Raji (cell line): ENCODE results near the gene PRKCE.

ENCODE experiments used
- POLR2A ChIP-seq: IDR thresholded peaks from 2 replicates; pipeline ENCODE4 v1.6.1; 2011; ENCODE audit warnings: low read depth, low read length, control low read depth; ENCODE audit not compliant: insufficient read depth

PRKCE gene

GRCh38 chr2:45992021-45992740 lies 340.7 kb downstream of the PRKCE start:
- TF ChIP-seq POLR2A, result no peak

GRCh38 chr2:45992741-45993475 lies 341.4 kb downstream of the PRKCE start:
- no peak for TF ChIP-seq POLR2A

- TF ChIP-seq POLR2A, result no peak
These were observed 342.1 kb downstream of the PRKCE start for GRCh38 chr2:45993476-45993991.

GRCh38 chr2:45994060-45994459 lies 342.6 kb downstream of the PRKCE start:
- TF ChIP-seq POLR2A, result no peak

GRCh38 chr2:46000660-46001059 lies 349.2 kb downstream of the PRKCE start:
- no peak for TF ChIP-seq POLR2A

GRCh38 chr2:46001290-46001689 lies 349.8 kb downstream of the PRKCE start:
- no peak for TF ChIP-seq POLR2A

- TF ChIP-seq POLR2A, result no peak
These were observed 350.4 kb downstream of the PRKCE start for GRCh38 chr2:46001741-46002506.

GRCh38 chr2:46002507-46002883 lies 351.0 kb downstream of the PRKCE start:
- TF ChIP-seq POLR2A, result no peak

GRCh38 chr2:46002947-46003346 lies 351.5 kb downstream of the PRKCE start:
- TF ChIP-seq POLR2A, result no peak

- no peak for TF ChIP-seq POLR2A
These were observed 352.5 kb downstream of the PRKCE start for GRCh38 chr2:46003903-46004473.

GRCh38 chr2:46006473-46007025 lies 355.1 kb downstream of the PRKCE start:
- no peak for TF ChIP-seq POLR2A

GRCh38 chr2:46007412-46007811 lies 355.9 kb downstream of the PRKCE start:
- TF ChIP-seq POLR2A, result no peak

- no peak for TF ChIP-seq POLR2A
These were observed 356.8 kb downstream of the PRKCE start for GRCh38 chr2:46008091-46008870.

GRCh38 chr2:46009315-46009714 lies 357.8 kb downstream of the PRKCE start:
- TF ChIP-seq POLR2A, result no peak

GRCh38 chr2:46009772-46010171 lies 358.3 kb downstream of the PRKCE start:
- no peak for TF ChIP-seq POLR2A
